ENCODE data around the gene CRACR2A.

CRACR2A gene

DNA sequence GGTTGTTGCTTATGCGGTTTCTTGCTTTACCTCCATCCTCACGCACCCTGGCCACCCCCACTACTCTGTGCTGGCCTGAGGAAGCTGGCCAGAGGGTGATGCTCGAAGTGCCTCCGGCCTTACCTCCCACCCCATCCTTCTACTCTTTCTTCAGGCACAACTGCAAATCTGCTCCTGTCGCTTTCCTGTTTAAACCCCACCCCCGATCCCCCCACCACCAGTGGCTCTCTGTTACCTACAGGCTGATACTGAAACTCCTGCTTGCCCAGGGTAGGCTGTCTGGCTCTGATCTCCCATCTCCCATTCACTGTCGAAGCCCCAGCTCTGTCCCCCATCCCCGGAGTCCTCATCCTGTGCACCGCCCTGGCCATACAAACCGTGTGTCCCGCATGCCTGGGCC is 150.4 kb downstream of the CRACR2A start:
- no peak for TF ChIP-seq POLR2AphosphoS5 (IDR thresholded peaks at IDR 0.05; ENCODE audit: low read depth)
- no peak for TF ChIP-seq SPI1 (IDR thresholded peaks at IDR 0.05; ENCODE audit: borderline replicate concordance, low read depth)
- no peak for TF ChIP-seq GABPA (IDR thresholded peaks at IDR 0.05; ENCODE audit: low read depth)
- TF ChIP-seq CTCF (IDR thresholded peaks at IDR 0.05; ENCODE audit: insufficient read depth, low read length) = no peak
- TF ChIP-seq REST (IDR thresholded peaks at IDR 0.05; ENCODE audit: insufficient replicate concordance, low read depth) = no peak
- DNase-seq (ENCODE audit: low read depth in 1 of 2, low spot score in 1 of 2) = no peak
- H3K27ac ChIP-seq (replicated peaks) = no peak overlapping the region
- peaks cover 8% of the 10 kb centered on the region for H3K27me3 ChIP-seq (ENCODE audit: insufficient read depth, poor library complexity, severe bottlenecking)
- H3K4me3 ChIP-seq (replicated peaks; ENCODE audit: insufficient read depth, low read length) = no peak overlapping the region

GRCh38 chr12:3601461-3602150 is 151.3 kb downstream of the CRACR2A start:
- no peak for DNase-seq (ENCODE audit: low read depth in 1 of 2, low spot score in 1 of 2)
- no peak overlapping the region for H3K27ac ChIP-seq (replicated peaks)
- TF ChIP-seq CTCF (IDR thresholded peaks at IDR 0.05; ENCODE audit: insufficient read depth, low read length) (no peak), REST (IDR thresholded peaks at IDR 0.05; ENCODE audit: insufficient replicate concordance, low read depth) (no peak), SPI1 (IDR thresholded peaks at IDR 0.05; ENCODE audit: borderline replicate concordance, low read depth) (no peak), GABPA (IDR thresholded peaks at IDR 0.05; ENCODE audit: low read depth) (no peak), POLR2AphosphoS5 (IDR thresholded peaks at IDR 0.05; ENCODE audit: low read depth) (no peak)
- no peak overlapping the region for H3K4me3 ChIP-seq (replicated peaks; ENCODE audit: insufficient read depth, low read length)
- H3K27me3 ChIP-seq (ENCODE audit: insufficient read depth, poor library complexity, severe bottlenecking) = peaks cover 8% of the 10 kb centered on the region

GRCh38 chr12:3600951-3601350 is 152.0 kb downstream of the CRACR2A start:
- TF ChIP-seq CTCF (IDR thresholded peaks at IDR 0.05; ENCODE audit: insufficient read depth, low read length) = no peak
- no peak for TF ChIP-seq GABPA (IDR thresholded peaks at IDR 0.05; ENCODE audit: low read depth)
- no peak for TF ChIP-seq POLR2AphosphoS5 (IDR thresholded peaks at IDR 0.05; ENCODE audit: low read depth)
- no peak for TF ChIP-seq REST (IDR thresholded peaks at IDR 0.05; ENCODE audit: insufficient replicate concordance, low read depth)
- TF ChIP-seq SPI1 (IDR thresholded peaks at IDR 0.05; ENCODE audit: borderline replicate concordance, low read depth) = no peak
- peaks cover 8% of the 10 kb centered on the region for H3K27me3 ChIP-seq (ENCODE audit: insufficient read depth, poor library complexity, severe bottlenecking)
- H3K4me3 ChIP-seq (replicated peaks; ENCODE audit: insufficient read depth, low read length) = no peak overlapping the region
- H3K27ac ChIP-seq (replicated peaks) = no peak overlapping the region
- DNase-seq (ENCODE audit: low read depth in 1 of 2, low spot score in 1 of 2) = no peak
